ENCODE data around the gene EDARADD.
A peak's percentile ranks its signal among the peaks of the same experiment; 100 is the strongest.

Gene EDARADD

GRCh38 chr1:236416165-236416564 lies 22.1 kb downstream of the EDARADD start:
- Histone ChIP-seq H3K4me3 (ENCODE audit: low read length) (no peak overlapping the region), H3K36me3 (ENCODE audit: control insufficient read depth, insufficient read depth, low read length) (no peaks in the 10 kb centered on the region), H4K8ac (ENCODE audit: low read depth, low read length) (no peak overlapping the region), H2AK5ac (ENCODE audit: low read length) (no peak overlapping the region), H4K5ac (ENCODE audit: low read length) (no peak overlapping the region), H3K18ac (ENCODE audit: low read length) (no peak overlapping the region), H3K79me1 (ENCODE audit: low read length) (no peaks in the 10 kb centered on the region), H2BK5ac (ENCODE audit: low read length) (peak overlapping the region; percentile 14), H3K9ac (ENCODE audit: low read length) (no peak overlapping the region), H3K4me1 (ENCODE audit: control insufficient read depth, low read depth, low read length) (peaks cover 5% of the 10 kb centered on the region), H3K4me2 (ENCODE audit: low read length) (no peak overlapping the region), H3K79me2 (ENCODE audit: control insufficient read depth, insufficient read depth, low read length) (no peaks in the 10 kb centered on the region), H3K27me3 (ENCODE audit: insufficient read depth, low read length, poor library complexity) (no peaks in the 10 kb centered on the region), H3K56ac (ENCODE audit: low read length) (peak overlapping the region; percentile 67), H3K4ac (ENCODE audit: low read depth, low read length) (no peak overlapping the region), H3K23ac (ENCODE audit: low read length) (no peak overlapping the region), H3K27ac (ENCODE audit: low read depth, low read length) (peak overlapping the region; percentile 25), H2BK120ac (ENCODE audit: low read depth, low read length) (no peak overlapping the region), H2BK15ac (replicated peaks; ENCODE audit: low read depth) (no peak overlapping the region)
- no CpG with 5 or more reads among the region's 6 CpGs for WGBS (ENCODE audit: extremely low coverage, insufficient coverage, low lambda C conversion rate)
- DNase-seq = peak; percentile 84

- H3K36me3 ChIP-seq (ENCODE audit: control insufficient read depth, insufficient read depth, low read length) = no peaks in the 10 kb centered on the region
- no peak for DNase-seq
- no peak overlapping the region for H3K18ac ChIP-seq (ENCODE audit: low read length)
- H3K4me1 ChIP-seq (ENCODE audit: control insufficient read depth, low read depth, low read length) = peaks cover 5% of the 10 kb centered on the region
- H2BK120ac ChIP-seq (ENCODE audit: low read depth, low read length) = no peak overlapping the region
- H4K5ac ChIP-seq (ENCODE audit: low read length) = no peak overlapping the region
- no peak overlapping the region for H3K9ac ChIP-seq (ENCODE audit: low read length)
- no peak overlapping the region for H4K8ac ChIP-seq (ENCODE audit: low read depth, low read length)
- no peak overlapping the region for H3K23ac ChIP-seq (ENCODE audit: low read length)
- no peak overlapping the region for H3K4me2 ChIP-seq (ENCODE audit: low read length)
- H3K56ac ChIP-seq (ENCODE audit: low read length) = no peak overlapping the region
- H3K79me1 ChIP-seq (ENCODE audit: low read length) = no peaks in the 10 kb centered on the region
- H3K27me3 ChIP-seq (ENCODE audit: insufficient read depth, low read length, poor library complexity) = no peaks in the 10 kb centered on the region
- H3K4ac ChIP-seq (ENCODE audit: low read depth, low read length) = no peak overlapping the region
- WGBS (ENCODE audit: extremely low coverage, insufficient coverage, low lambda C conversion rate) = no CpG with 5 or more reads among the region's 3 CpGs
- H2BK5ac ChIP-seq (ENCODE audit: low read length) = no peak overlapping the region
- H2AK5ac ChIP-seq (ENCODE audit: low read length) = no peak overlapping the region
- no peaks in the 10 kb centered on the region for H3K79me2 ChIP-seq (ENCODE audit: control insufficient read depth, insufficient read depth, low read length)
- H2BK15ac ChIP-seq (replicated peaks; ENCODE audit: low read depth) = no peak overlapping the region
- no peak overlapping the region for H3K27ac ChIP-seq (ENCODE audit: low read depth, low read length)
- no peak overlapping the region for H3K4me3 ChIP-seq (ENCODE audit: low read length)
Observed at GRCh38 chr1:236417336-236417735, 23.2 kb downstream of the EDARADD start.

GRCh38 chr1:236419502-236419901 lies 25.4 kb downstream of the EDARADD start:
- Histone ChIP-seq H2BK120ac (ENCODE audit: low read depth, low read length) (no peak overlapping the region), H3K23ac (ENCODE audit: low read length) (no peak overlapping the region), H3K79me2 (ENCODE audit: control insufficient read depth, insufficient read depth, low read length) (no peaks in the 10 kb centered on the region), H3K36me3 (ENCODE audit: control insufficient read depth, insufficient read depth, low read length) (no peaks in the 10 kb centered on the region), H3K4me1 (ENCODE audit: control insufficient read depth, low read depth, low read length) (peaks cover 5% of the 10 kb centered on the region), H3K18ac (ENCODE audit: low read length) (no peak overlapping the region), H3K4me3 (ENCODE audit: low read length) (no peak overlapping the region), H3K4me2 (ENCODE audit: low read length) (no peak overlapping the region), H2BK5ac (ENCODE audit: low read length) (no peak overlapping the region), H3K27ac (ENCODE audit: low read depth, low read length) (no peak overlapping the region), H2AK5ac (ENCODE audit: low read length) (no peak overlapping the region), H3K9ac (ENCODE audit: low read length) (no peak overlapping the region), H2BK15ac (replicated peaks; ENCODE audit: low read depth) (no peak overlapping the region), H3K27me3 (ENCODE audit: insufficient read depth, low read length, poor library complexity) (no peaks in the 10 kb centered on the region), H4K5ac (ENCODE audit: low read length) (no peak overlapping the region), H3K56ac (ENCODE audit: low read length) (no peak overlapping the region), H3K79me1 (ENCODE audit: low read length) (no peaks in the 10 kb centered on the region), H4K8ac (ENCODE audit: low read depth, low read length) (no peak overlapping the region), H3K4ac (ENCODE audit: low read depth, low read length) (no peak overlapping the region)
- no peak for DNase-seq
- no CpG with 5 or more reads among the region's 7 CpGs for WGBS (ENCODE audit: extremely low coverage, insufficient coverage, low lambda C conversion rate)

- Histone ChIP-seq H3K56ac (ENCODE audit: low read length) (no peak overlapping the region), H3K79me2 (ENCODE audit: control insufficient read depth, insufficient read depth, low read length) (no peaks in the 10 kb centered on the region), H2BK120ac (ENCODE audit: low read depth, low read length) (no peak overlapping the region), H3K27me3 (ENCODE audit: insufficient read depth, low read length, poor library complexity) (no peaks in the 10 kb centered on the region), H2BK5ac (ENCODE audit: low read length) (no peak overlapping the region), H3K9ac (ENCODE audit: low read length) (no peak overlapping the region), H4K8ac (ENCODE audit: low read depth, low read length) (no peak overlapping the region), H3K27ac (ENCODE audit: low read depth, low read length) (no peak overlapping the region), H3K18ac (ENCODE audit: low read length) (no peak overlapping the region), H3K36me3 (ENCODE audit: control insufficient read depth, insufficient read depth, low read length) (no peaks in the 10 kb centered on the region), H3K4ac (ENCODE audit: low read depth, low read length) (no peak overlapping the region), H2BK15ac (replicated peaks; ENCODE audit: low read depth) (no peak overlapping the region), H3K79me1 (ENCODE audit: low read length) (no peaks in the 10 kb centered on the region), H3K4me1 (ENCODE audit: control insufficient read depth, low read depth, low read length) (peaks cover under 1% of the 10 kb centered on the region), H3K4me2 (ENCODE audit: low read length) (no peak overlapping the region), H4K5ac (ENCODE audit: low read length) (no peak overlapping the region), H2AK5ac (ENCODE audit: low read length) (no peak overlapping the region), H3K4me3 (ENCODE audit: low read length) (no peak overlapping the region), H3K23ac (ENCODE audit: low read length) (no peak overlapping the region)
- WGBS (ENCODE audit: extremely low coverage, insufficient coverage, low lambda C conversion rate) = no CpG with 5 or more reads among the region's 4 CpGs
- DNase-seq = no peak
Observed at GRCh38 chr1:236421022-236421421, 26.9 kb downstream of the EDARADD start.

GRCh38 chr1:236421850-236422516 lies 27.9 kb downstream of the EDARADD start:
- no peaks in the 10 kb centered on the region for H3K79me1 ChIP-seq (ENCODE audit: low read length)
- H4K5ac ChIP-seq (ENCODE audit: low read length) = no peak overlapping the region
- no peak overlapping the region for H3K23ac ChIP-seq (ENCODE audit: low read length)
- no peaks in the 10 kb centered on the region for H3K79me2 ChIP-seq (ENCODE audit: control insufficient read depth, insufficient read depth, low read length)
- no peak overlapping the region for H2BK15ac ChIP-seq (replicated peaks; ENCODE audit: low read depth)
- no peak for DNase-seq
- H3K27me3 ChIP-seq (ENCODE audit: insufficient read depth, low read length, poor library complexity) = no peaks in the 10 kb centered on the region
- no peak overlapping the region for H3K4me2 ChIP-seq (ENCODE audit: low read length)
- no peak overlapping the region for H2BK5ac ChIP-seq (ENCODE audit: low read length)
- H3K9ac ChIP-seq (ENCODE audit: low read length) = no peak overlapping the region
- H3K36me3 ChIP-seq (ENCODE audit: control insufficient read depth, insufficient read depth, low read length) = no peaks in the 10 kb centered on the region
- H3K4ac ChIP-seq (ENCODE audit: low read depth, low read length) = no peak overlapping the region
- no peak overlapping the region for H3K27ac ChIP-seq (ENCODE audit: low read depth, low read length)
- H4K8ac ChIP-seq (ENCODE audit: low read depth, low read length) = no peak overlapping the region
- H2AK5ac ChIP-seq (ENCODE audit: low read length) = no peak overlapping the region
- no peaks in the 10 kb centered on the region for H3K4me1 ChIP-seq (ENCODE audit: control insufficient read depth, low read depth, low read length)
- H3K18ac ChIP-seq (ENCODE audit: low read length) = no peak overlapping the region
- H3K4me3 ChIP-seq (ENCODE audit: low read length) = no peak overlapping the region
- no peak overlapping the region for H2BK120ac ChIP-seq (ENCODE audit: low read depth, low read length)
- no CpG with 5 or more reads among the region's 4 CpGs for WGBS (ENCODE audit: extremely low coverage, insufficient coverage, low lambda C conversion rate)
- no peak overlapping the region for H3K56ac ChIP-seq (ENCODE audit: low read length)

- H3K27ac ChIP-seq (ENCODE audit: low read depth, low read length) = no peak overlapping the region
- H3K79me1 ChIP-seq (ENCODE audit: low read length) = no peaks in the 10 kb centered on the region
- H2AK5ac ChIP-seq (ENCODE audit: low read length) = no peak overlapping the region
- no peak overlapping the region for H3K4ac ChIP-seq (ENCODE audit: low read depth, low read length)
- no peak overlapping the region for H3K56ac ChIP-seq (ENCODE audit: low read length)
- H3K79me2 ChIP-seq (ENCODE audit: control insufficient read depth, insufficient read depth, low read length) = no peaks in the 10 kb centered on the region
- H3K23ac ChIP-seq (ENCODE audit: low read length) = no peak overlapping the region
- H3K4me1 ChIP-seq (ENCODE audit: control insufficient read depth, low read depth, low read length) = no peaks in the 10 kb centered on the region
- H2BK5ac ChIP-seq (ENCODE audit: low read length) = no peak overlapping the region
- no peaks in the 10 kb centered on the region for H3K36me3 ChIP-seq (ENCODE audit: control insufficient read depth, insufficient read depth, low read length)
- H3K4me3 ChIP-seq (ENCODE audit: low read length) = no peak overlapping the region
- no peak overlapping the region for H3K4me2 ChIP-seq (ENCODE audit: low read length)
- no peak overlapping the region for H3K9ac ChIP-seq (ENCODE audit: low read length)
- H2BK120ac ChIP-seq (ENCODE audit: low read depth, low read length) = no peak overlapping the region
- H4K5ac ChIP-seq (ENCODE audit: low read length) = no peak overlapping the region
- no CpG with 5 or more reads among the region's 3 CpGs for WGBS (ENCODE audit: extremely low coverage, insufficient coverage, low lambda C conversion rate)
- no peaks in the 10 kb centered on the region for H3K27me3 ChIP-seq (ENCODE audit: insufficient read depth, low read length, poor library complexity)
- DNase-seq = no peak
- no peak overlapping the region for H2BK15ac ChIP-seq (replicated peaks; ENCODE audit: low read depth)
- H4K8ac ChIP-seq (ENCODE audit: low read depth, low read length) = no peak overlapping the region
- H3K18ac ChIP-seq (ENCODE audit: low read length) = no peak overlapping the region
Observed at GRCh38 chr1:236422517-236422876, 28.4 kb downstream of the EDARADD start.
